Loucy (cell line): ENCODE data around the gene GCNT2.

ENCODE experiments used
- H2AFZ ChIP-seq: fragments of 200-600 bp; sonication (generic); 2 replicates; pipeline ENCODE4 v1.6.0; 2016; ENCODE audit warnings: antibody characterized with exemption, mild to moderate bottlenecking, low read length, moderate library complexity
- H3F3A ChIP-seq: fragments of 200-600 bp; 2 replicates; pipeline ENCODE4 v1.6.0; 2016; ENCODE audit warnings: antibody characterized with exemption, low read depth, mild to moderate bottlenecking
- H3K27me3 ChIP-seq: fragments of 200-600 bp; sonication (generic); 2 replicates; pipeline ENCODE4 v1.6.1; 2014; ENCODE audit warnings: low read length, mild to moderate bottlenecking; ENCODE audit not compliant: insufficient read depth, poor library complexity, severe bottlenecking
- H3K36me3 ChIP-seq: fragments of 200-600 bp; sonication (generic); 2 replicates; pipeline ENCODE4 v1.6.1; 2016; ENCODE audit warnings: low read length; ENCODE audit not compliant: insufficient read depth
- H3K4me1 ChIP-seq: fragments of 200-600 bp; sonication (generic); 2 replicates; pipeline ENCODE4 v1.5.1; 2014; ENCODE audit warnings: low read length, mild to moderate bottlenecking; ENCODE audit not compliant: insufficient read depth, poor library complexity, severe bottlenecking
- H3K4me2 ChIP-seq: fragments of 200-600 bp; sonication (generic); 2 replicates; pipeline ENCODE4 v1.6.0; 2014; ENCODE audit warnings: antibody characterized with exemption, low read length, low read depth, mild to moderate bottlenecking; ENCODE audit not compliant: poor library complexity, severe bottlenecking
- H3K4me3 ChIP-seq: fragments of 200-600 bp; sonication (generic); 2 replicates; pipeline ENCODE4 v1.5.1; 2014; ENCODE audit warnings: low read length, mild to moderate bottlenecking, mixed read lengths; ENCODE audit not compliant: poor library complexity, severe bottlenecking
- H3K79me2 ChIP-seq: fragments of 200-600 bp; sonication (generic); 2 replicates; pipeline ENCODE4 v1.6.1; 2014; ENCODE audit warnings: low read length; ENCODE audit not compliant: insufficient read depth
- H3K9ac ChIP-seq: fragments of 200-600 bp; sonication (generic); 2 replicates; pipeline ENCODE4 v1.6.0; 2014; ENCODE audit warnings: mild to moderate bottlenecking, low read depth, low read length, moderate library complexity; ENCODE audit not compliant: poor library complexity, severe bottlenecking
- H3K9me2 ChIP-seq: fragments of 200-600 bp; sonication (generic); replicated peaks from 2 replicates; pipeline ENCODE4 v1.6.1; 2016; ENCODE audit warnings: low read depth, low read length, mixed read lengths
- H3K9me3 ChIP-seq: fragments of 200-600 bp; sonication (generic); 2 replicates; pipeline ENCODE4 v1.6.1; 2014; ENCODE audit warnings: mild to moderate bottlenecking, antibody characterized with exemption, low read length, low read depth; ENCODE audit not compliant: insufficient read depth
- H4K20me1 ChIP-seq: fragments of 200-600 bp; sonication (generic); 2 replicates; pipeline ENCODE4 v1.6.0; 2014; ENCODE audit warnings: antibody characterized with exemption, low read length, mild to moderate bottlenecking; ENCODE audit not compliant: insufficient read depth, poor library complexity, severe bottlenecking
- EZH2phosphoT487 ChIP-seq: fragments of 200-600 bp; IDR thresholded peaks from 2 replicates; pipeline ENCODE4 v1.6.1; 2018; ENCODE audit warnings: antibody characterized with exemption, mild to moderate bottlenecking, moderate library complexity, borderline replicate concordance
- TF ChIP-seq, protein P1 (sequence below): fragments of 200-600 bp; sonication (generic); conservative IDR thresholded peaks from 2 replicates; pipeline ENCODE4 v1.5.1; 2014; ENCODE audit warnings: mild to moderate bottlenecking, antibody characterized with exemption, low read length

Gene GCNT2

DNA sequence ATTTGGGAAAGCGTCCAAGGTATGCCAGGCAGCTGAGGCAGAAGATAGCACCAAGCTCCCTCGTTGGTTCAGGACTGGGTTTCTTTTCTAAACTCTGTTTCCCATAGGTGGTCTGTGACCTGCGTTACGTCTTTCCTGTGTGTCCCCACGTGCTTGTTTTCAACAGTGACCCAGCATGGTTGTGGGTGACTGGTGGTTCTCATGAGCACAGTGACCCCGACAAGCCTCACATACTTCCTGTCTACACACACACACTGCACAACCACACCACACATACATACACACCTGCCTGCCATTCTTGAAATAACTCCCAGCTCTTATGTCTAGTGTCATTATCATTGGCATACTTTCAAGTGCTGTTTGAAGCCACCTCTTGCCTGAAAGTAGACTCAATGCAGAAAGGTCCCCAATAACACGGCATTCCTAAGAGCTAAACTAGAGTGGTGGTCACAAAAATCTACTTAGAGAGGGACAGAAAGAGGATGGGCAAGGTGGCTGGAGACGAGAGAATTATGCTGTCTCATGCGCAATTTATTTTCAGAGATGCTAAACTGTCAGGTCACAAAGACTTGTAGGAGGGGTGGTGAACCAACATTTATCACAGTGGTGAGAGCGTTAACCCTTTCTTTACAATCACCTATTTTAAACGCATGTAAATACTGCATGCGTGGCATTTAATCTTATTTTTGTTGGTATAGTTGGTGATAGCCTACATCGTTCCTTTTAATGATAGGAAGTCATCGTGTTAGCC lies 66.7 kb downstream of the GCNT2 start:
- H3K27me3 ChIP-seq: no peaks in the 10 kb centered on the region
- H3K4me1 ChIP-seq: peaks cover 11% of the 10 kb centered on the region
- no peaks in the 10 kb centered on the region for H3K36me3 ChIP-seq
- TF ChIP-seq, protein P1, sequence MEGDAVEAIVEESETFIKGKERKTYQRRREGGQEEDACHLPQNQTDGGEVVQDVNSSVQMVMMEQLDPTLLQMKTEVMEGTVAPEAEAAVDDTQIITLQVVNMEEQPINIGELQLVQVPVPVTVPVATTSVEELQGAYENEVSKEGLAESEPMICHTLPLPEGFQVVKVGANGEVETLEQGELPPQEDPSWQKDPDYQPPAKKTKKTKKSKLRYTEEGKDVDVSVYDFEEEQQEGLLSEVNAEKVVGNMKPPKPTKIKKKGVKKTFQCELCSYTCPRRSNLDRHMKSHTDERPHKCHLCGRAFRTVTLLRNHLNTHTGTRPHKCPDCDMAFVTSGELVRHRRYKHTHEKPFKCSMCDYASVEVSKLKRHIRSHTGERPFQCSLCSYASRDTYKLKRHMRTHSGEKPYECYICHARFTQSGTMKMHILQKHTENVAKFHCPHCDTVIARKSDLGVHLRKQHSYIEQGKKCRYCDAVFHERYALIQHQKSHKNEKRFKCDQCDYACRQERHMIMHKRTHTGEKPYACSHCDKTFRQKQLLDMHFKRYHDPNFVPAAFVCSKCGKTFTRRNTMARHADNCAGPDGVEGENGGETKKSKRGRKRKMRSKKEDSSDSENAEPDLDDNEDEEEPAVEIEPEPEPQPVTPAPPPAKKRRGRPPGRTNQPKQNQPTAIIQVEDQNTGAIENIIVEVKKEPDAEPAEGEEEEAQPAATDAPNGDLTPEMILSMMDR: no peak
- no peak for TF ChIP-seq EZH2phosphoT487
- H3F3A ChIP-seq: no peaks in the 10 kb centered on the region
- H3K4me2 ChIP-seq: peak overlapping the region; percentile 24
- no peak overlapping the region for H3K9ac ChIP-seq
- H3K4me3 ChIP-seq: no peak overlapping the region
- no peaks in the 10 kb centered on the region for H3K9me2 ChIP-seq
- no peaks in the 10 kb centered on the region for H4K20me1 ChIP-seq
- H3K79me2 ChIP-seq: no peaks in the 10 kb centered on the region
- H2AFZ ChIP-seq: no peak overlapping the region
- H3K9me3 ChIP-seq: no peaks in the 10 kb centered on the region

DNA sequence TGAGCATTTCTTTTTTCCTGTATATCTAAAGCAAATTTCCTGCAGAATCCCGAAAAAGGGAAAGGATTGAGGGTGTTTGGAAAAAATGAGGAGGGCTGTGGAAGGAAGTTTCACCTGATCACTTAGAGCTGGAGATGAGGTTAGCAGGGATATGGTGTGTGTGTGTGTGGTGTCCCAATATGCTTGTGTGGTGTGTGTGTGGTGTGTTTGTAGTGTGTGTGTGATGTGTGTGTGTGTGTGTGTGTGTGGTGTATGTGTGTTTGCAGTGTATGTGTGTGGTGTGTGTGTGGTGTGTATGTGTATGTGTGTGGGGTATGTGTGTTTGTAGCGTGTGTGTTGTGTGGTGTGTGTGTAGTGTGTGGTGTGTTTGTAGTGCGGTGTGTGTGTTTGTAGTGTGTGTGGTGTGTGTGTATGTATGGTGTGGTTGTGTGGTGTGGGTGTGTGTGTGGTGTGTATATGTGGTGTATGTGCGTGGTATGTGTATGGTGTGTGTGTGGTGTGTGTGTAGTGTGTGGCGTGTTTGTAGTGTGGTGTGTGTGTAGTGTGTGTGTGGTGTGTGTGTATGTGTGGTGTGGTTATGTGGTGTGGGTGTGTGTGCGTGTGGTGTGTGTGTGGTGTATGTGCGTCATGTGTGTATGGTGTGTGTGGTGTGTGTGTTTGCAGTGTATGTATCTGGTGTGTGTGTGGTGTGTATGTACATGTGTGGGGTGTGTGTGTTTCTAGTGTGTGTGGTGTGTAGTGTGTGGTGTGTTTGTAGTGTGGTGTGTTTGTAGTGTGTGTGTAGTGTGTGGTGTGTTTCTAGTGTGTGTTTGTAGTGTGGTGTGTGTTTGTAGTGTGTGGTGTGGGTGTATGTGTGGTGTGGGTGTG lies 67.6 kb downstream of the GCNT2 start:
- Histone ChIP-seq H2AFZ (no peak overlapping the region), H3K36me3 (no peaks in the 10 kb centered on the region), H3F3A (no peaks in the 10 kb centered on the region), H3K9ac (no peak overlapping the region), H3K9me3 (no peaks in the 10 kb centered on the region), H3K4me3 (no peak overlapping the region), H3K79me2 (no peaks in the 10 kb centered on the region), H4K20me1 (no peaks in the 10 kb centered on the region), H3K9me2 (no peaks in the 10 kb centered on the region), H3K4me1 (peaks cover 11% of the 10 kb centered on the region), H3K27me3 (no peaks in the 10 kb centered on the region), H3K4me2 (no peak overlapping the region)
- TF ChIP-seq EZH2phosphoT487: no peak
- TF ChIP-seq, protein P1: no peak

DNA sequence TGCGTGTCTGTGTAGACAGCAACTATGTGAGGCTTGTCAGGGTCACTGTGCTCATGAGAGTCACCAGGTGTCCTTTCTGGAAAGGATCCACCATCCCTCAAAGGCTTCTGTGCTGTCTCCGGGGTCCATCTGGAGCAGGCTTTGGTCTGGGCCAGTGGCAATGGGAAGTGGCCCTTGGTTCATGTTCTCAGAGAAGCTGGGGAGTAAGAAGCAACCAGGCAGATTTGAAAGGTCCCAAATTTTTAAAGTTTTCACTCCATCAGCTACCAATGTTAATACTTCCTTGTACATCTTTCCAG lies 68.2 kb downstream of the GCNT2 start:
- no peak overlapping the region for H3K4me2 ChIP-seq

More for the DNA sequence above, 68.2 kb downstream of the GCNT2 start:
- Histone ChIP-seq H3K9me2 (no peaks in the 10 kb centered on the region), H4K20me1 (no peaks in the 10 kb centered on the region), H3K27me3 (no peaks in the 10 kb centered on the region), H3K4me3 (no peak overlapping the region), H3K79me2 (no peaks in the 10 kb centered on the region), H3K9me3 (no peaks in the 10 kb centered on the region), H3K9ac (no peak overlapping the region), H3K36me3 (no peaks in the 10 kb centered on the region), H3F3A (no peaks in the 10 kb centered on the region), H3K4me1 (peaks cover 11% of the 10 kb centered on the region), H2AFZ (no peak overlapping the region)
- no peak for TF ChIP-seq EZH2phosphoT487
- TF ChIP-seq, protein P1: no peak
